Epithelial cell of esophagus (primary cell): ENCODE results near the gene SHC2.
"Not testable (repeated sequence)": the region's sequence is repeated elsewhere in the genome, so short reads cannot be mapped to it uniquely, and the experiment has no call there.

ENCODE experiments used
- DNase-seq: peaks from one replicate; pipeline ENCODE4 v3.0.0; 2010; ENCODE audit warnings: low read depth
- H3K4me3 ChIP-seq: 2 replicates; pipeline ENCODE4 v1.5.1; 2011; ENCODE audit warnings: mild to moderate bottlenecking, low read length, control low read depth
- CTCF ChIP-seq: IDR thresholded peaks from 2 replicates; pipeline ENCODE4 v1.5.1; 2011; ENCODE audit warnings: low read depth, mild to moderate bottlenecking, low read length, control low read depth, inconsistent platforms; ENCODE audit not compliant: insufficient read depth; ENCODE audit errors: missing control alignments

Gene SHC2

GRCh38 chr19:387777-388176 lies 73.1 kb downstream of the SHC2 start:
- H3K4me3 ChIP-seq, result no peak overlapping the region
- TF ChIP-seq CTCF, result no peak

GRCh38 chr19:386632-387301 lies 74.1 kb downstream of the SHC2 start:
- H3K4me3 ChIP-seq, DNase-seq: not testable (repeated sequence)

More at GRCh38 chr19:387777-388176, 73.1 kb downstream of the SHC2 start:
- no peak for DNase-seq

DNA sequence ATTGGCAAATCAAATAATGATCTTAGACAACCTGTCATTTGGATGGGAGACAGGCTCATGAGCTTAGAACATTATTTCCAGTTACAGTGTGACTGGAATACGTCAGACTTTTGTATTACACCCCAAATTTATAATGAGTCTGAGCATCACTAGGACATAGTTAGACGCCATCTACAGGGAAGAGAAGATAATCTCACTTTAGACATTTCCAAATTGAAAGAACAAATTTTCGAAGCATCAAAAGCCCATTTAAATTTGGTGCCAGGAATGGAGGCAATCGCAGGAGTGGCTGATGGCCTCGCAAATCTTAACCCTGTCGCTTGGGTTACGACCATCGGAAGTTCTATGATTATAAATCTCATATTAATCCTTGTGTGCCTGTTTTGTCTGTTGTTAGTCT lies 74.6 kb downstream of the SHC2 start:
- H3K4me3 ChIP-seq, DNase-seq: not testable (repeated sequence)

- TF ChIP-seq CTCF, result no peak
- no peak overlapping the region for H3K4me3 ChIP-seq
- DNase-seq, result no peak
These were observed 76.0 kb downstream of the SHC2 start for GRCh38 chr19:384799-385169.

- no peak overlapping the region for H3K4me3 ChIP-seq
- TF ChIP-seq CTCF, result no peak
- DNase-seq, result no peak
These were observed 76.7 kb downstream of the SHC2 start for GRCh38 chr19:383922-384798.

GRCh38 chr19:383040-383439 lies 77.8 kb downstream of the SHC2 start:
- no peak for TF ChIP-seq CTCF
- H3K4me3 ChIP-seq, result no peak overlapping the region
- DNase-seq, result no peak

DNA sequence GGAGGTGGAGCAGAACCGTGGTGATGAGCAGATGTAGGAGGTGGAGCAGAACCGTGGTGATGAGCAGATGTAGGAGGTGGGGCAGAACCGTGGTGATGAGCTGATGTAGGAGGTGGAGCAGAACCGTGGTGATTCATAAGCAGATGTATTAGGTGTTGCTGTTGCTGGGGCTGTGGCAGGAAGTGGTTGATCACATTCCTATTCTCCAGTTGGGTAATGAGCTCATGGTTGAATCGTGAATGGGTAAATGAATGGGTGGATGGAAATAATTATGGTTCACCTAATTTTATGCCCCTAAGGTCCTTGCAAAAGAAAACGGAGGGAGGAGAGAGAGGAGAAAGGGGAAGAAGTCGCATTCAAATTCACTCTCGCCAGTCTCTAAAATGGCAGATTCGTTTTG lies 78.3 kb downstream of the SHC2 start:
- H3K4me3 ChIP-seq, result not testable (repeated sequence)
- peak; percentile 75 for DNase-seq

GRCh38 chr19:381901-382300 lies 78.9 kb downstream of the SHC2 start:
- DNase-seq, H3K4me3 ChIP-seq: not testable (repeated sequence)

- not testable (repeated sequence) for DNase-seq, H3K4me3 ChIP-seq
These were observed 80.1 kb downstream of the SHC2 start for GRCh38 chr19:380618-381219.
